Gastroesophageal sphincter (tissue), 4 donors: Measurements from ENCODE around the gene KIF3A. TPM values are rescaled to one million over a fixed set of nuclear protein-coding genes. Genes with fewer than 3 reads are reported as not detected.

Experiments
- ATAC-seq: fragments of 150-250 bp; one replicate; pipeline ENCODE4 v1.9.1; 2016; ENCODE audit warnings: mild to moderate bottlenecking, moderate library complexity
- H3K27ac ChIP-seq, 4 donors: fragments of 200-600 bp; sonication (generic) in 3 of 4; 1 replicate in 3 of 4; 2 replicates in 1 of 4; pipeline ENCODE4 v1.5.1; 2016 to 2019
- H3K27me3 ChIP-seq: fragments of 200-600 bp; sonication (generic); one replicate; pipeline ENCODE4 v1.5.1; 2019
- H3K36me3 ChIP-seq, 2 donors: fragments of 200-600 bp; sonication (generic); one replicate each; pipeline ENCODE4 v1.5.1; 2019; ENCODE audit warnings: control low read depth in 1 of 2
- H3K4me1 ChIP-seq, 3 donors: fragments of 200-600 bp; sonication (generic); 1 replicate in 2 of 3; 2 replicates in 1 of 3; pipeline ENCODE4 v1.5.1; 2016 to 2019; ENCODE audit warnings: control low read depth in 2 of 3
- H3K4me3 ChIP-seq, 2 donors: fragments of 200-600 bp; sonication (generic); one replicate each; pipeline ENCODE4 v1.5.1; 2019; ENCODE audit warnings: mild to moderate bottlenecking in 1 of 2, moderate library complexity in 1 of 2
- H3K9me3 ChIP-seq, 3 donors: fragments of 200-600 bp; sonication (generic); one replicate each; pipeline ENCODE4 v1.5.1; 2017 to 2019; ENCODE audit warnings: control low read depth in 2 of 3
- CTCF ChIP-seq, 4 experiments: fragments of 200-600 bp in 2 of 4; fragments of 450-650 bp in 2 of 4; sonication (generic) in 1 of 4; IDR thresholded peaks; one replicate each; pipeline ENCODE4 v1.5.1; 2017 to 2019; ENCODE audit warnings: antibody characterized with exemption in 4 of 4, mild to moderate bottlenecking in 2 of 4, moderate library complexity in 2 of 4
- EP300 ChIP-seq: sonication (generic); formaldehyde crosslinking; IDR thresholded peaks from one replicate; pipeline ENCODE4 v1.6.1; 2017; ENCODE audit warnings: antibody characterized with exemption, mild to moderate bottlenecking
- POLR2A ChIP-seq, 2 donors: fragments of 450-650 bp; IDR thresholded peaks; one replicate each; pipeline ENCODE4 v1.6.1; 2017; ENCODE audit warnings: antibody characterized with exemption in 2 of 2, mild to moderate bottlenecking in 2 of 2, moderate library complexity in 1 of 2
- POLR2AphosphoS5 ChIP-seq: sonication (generic); formaldehyde crosslinking; IDR thresholded peaks from one replicate; pipeline ENCODE4 v1.6.1; 2017; ENCODE audit warnings: antibody characterized with exemption
- WGBS, 2 donors: methylation state at CpG; one replicate each; pipeline ENCODE4 v1.1.5; 2018; ENCODE audit warnings: low coverage in 1 of 2; 5-methylcytosine and 5-hydroxymethylcytosine counted together
- total RNA-seq, 4 donors: library from RNA; depleted of rRNA; stranded (reverse); fragments of >200 nt; gene quantifications; one replicate each; pipeline ENCODE4 v1.1.0, GENCODE V29; 2016

The KIF3A gene
- total RNA-seq, 4 donors from 2014 or later = 5.9 to 12.5 (median 7.7) TPM

GRCh38 chr5:132655821-132656773 lies 81.2 kb downstream of the KIF3A start:
- H3K27me3 ChIP-seq = peaks cover 52% of the 10 kb centered on the region
- no peaks in the 10 kb centered on the region for H3K9me3 ChIP-seq
- no peaks in the 10 kb centered on the region for H3K36me3 ChIP-seq
- H3K27ac ChIP-seq = no peak overlapping the region
- peak overlapping the region; percentile 14 to 56 for H3K4me3 ChIP-seq
- no peak for TF ChIP-seq EP300
- peak in 1 of 4 experiments; percentile 44 for TF ChIP-seq CTCF (IDR thresholded peaks at IDR 0.05)
- WGBS, 2 donors = 20% methylated on average over 3 of the region's 92 CpGs
- peaks cover 0 to 15% (median 5%) of the 10 kb centered on the region in 3 donors for H3K4me1 ChIP-seq
- ATAC-seq = peak; percentile 14

- ATAC-seq = no peak
- no peak overlapping the region for H3K27ac ChIP-seq
- H3K27me3 ChIP-seq = peaks cover 46% of the 10 kb centered on the region
- peaks cover 0 to 5% (median 0%) of the 10 kb centered on the region in 3 donors for H3K9me3 ChIP-seq
- H3K36me3 ChIP-seq = no peaks in the 10 kb centered on the region
- no peak for TF ChIP-seq EP300
- no peak for TF ChIP-seq POLR2A (IDR thresholded peaks at IDR 0.05)
- TF ChIP-seq POLR2AphosphoS5 = no peak
- TF ChIP-seq CTCF (IDR thresholded peaks at IDR 0.05) = no peak
- peaks cover 0 to 15% (median 5%) of the 10 kb centered on the region in 3 donors for H3K4me1 ChIP-seq
- H3K4me3 ChIP-seq = no peak overlapping the region
- WGBS, 2 donors = 12 to 26% methylated on average over 5 to 7 of the region's 7 CpGs
Measured at GRCh38 chr5:132653716-132654115, 83.6 kb downstream of the KIF3A start.

GRCh38 chr5:132651838-132652469 lies 85.4 kb downstream of the KIF3A start:
- Histone ChIP-seq H3K36me3 (no peaks in the 10 kb centered on the region), H3K4me1 (peaks cover 0 to 15% (median 5%) of the 10 kb centered on the region in 3 donors), H3K27ac (no peak overlapping the region), H3K27me3 (peaks cover 31% of the 10 kb centered on the region), H3K4me3 (no peak overlapping the region), H3K9me3 (peaks cover 0 to 18% (median 0%) of the 10 kb centered on the region in 3 donors)
- TF ChIP-seq EP300 (no peak), CTCF (IDR thresholded peaks at IDR 0.05) (no peak), POLR2AphosphoS5 (no peak), POLR2A (IDR thresholded peaks at IDR 0.05) (no peak)
- ATAC-seq = no peak
- WGBS, 2 donors = 80 to 85% methylated on average over 3 to 4 of the region's 4 CpGs

GRCh38 chr5:132648355-132648754 lies 89.0 kb downstream of the KIF3A start:
- no peak overlapping the region for H3K4me3 ChIP-seq
- no peak for TF ChIP-seq POLR2AphosphoS5
- no peaks in the 10 kb centered on the region for H3K27me3 ChIP-seq
- H3K4me1 ChIP-seq = no peaks in the 10 kb centered on the region
- peaks cover 0 to 18% (median 0%) of the 10 kb centered on the region in 3 donors for H3K9me3 ChIP-seq
- 100% methylated on average over 1 of the region's 1 CpG for WGBS, 2 donors
- H3K27ac ChIP-seq = no peak overlapping the region
- H3K36me3 ChIP-seq = peaks cover 0 to 19% of the 10 kb centered on the region in 2 donors
- no peak for ATAC-seq

GRCh38 chr5:132647473-132647872 lies 89.9 kb downstream of the KIF3A start:
- H3K27me3 ChIP-seq = no peaks in the 10 kb centered on the region
- peaks cover 0 to 18% (median 0%) of the 10 kb centered on the region in 3 donors for H3K9me3 ChIP-seq
- H3K27ac ChIP-seq = no peak overlapping the region
- no peak overlapping the region for H3K4me3 ChIP-seq
- TF ChIP-seq POLR2A (IDR thresholded peaks at IDR 0.05) (no peak), EP300 (no peak), CTCF (IDR thresholded peaks at IDR 0.05) (no peak), POLR2AphosphoS5 (no peak)
- no peaks in the 10 kb centered on the region for H3K4me1 ChIP-seq
- peaks cover 0 to 28% of the 10 kb centered on the region in 2 donors for H3K36me3 ChIP-seq
- ATAC-seq = no peak
- WGBS, 2 donors = 93 to 100% methylated on average over 2 of the region's 2 CpGs
